Measurements from ENCODE around the gene ZNF570. TPM values are rescaled to one million over a fixed set of nuclear protein-coding genes. Genes with fewer than 3 reads are reported as not detected.

The ZNF570 gene
- total RNA-seq, result 1 to 10 TPM; 1.5 to 4.1 (median 2.3) TPM
- polyA plus RNA-seq, result 1 to 10 TPM in 1 of 2 donors, under 1 TPM in 1; 0.76 to 2.1 TPM

GRCh38 chr19:37468961-37469777 is at the start of gene ZNF570:
Gene ZNF570 (plus strand): TSS chr19:37469356. CDS start chr19:37470355, 999 bp downstream.
- Histone ChIP-seq H3K9me3 (no peaks in the 10 kb centered on the region), H3K27ac (peak within 1 kb of the TSS; percentile 73 to 92 (median 88)), H3K27me3 (no peaks in the 10 kb centered on the region), H3K4me1 (peaks cover 0 to 11% (median 7%) of the 10 kb centered on the region in 3 donors), H3K36me3 (no peaks in the 10 kb centered on the region), H3K4me3 (peak within 1 kb of the TSS; percentile 57 to 84 (median 70))
- intact Hi-C loops (cut with DNase I), result no loop called here
- ATAC-seq (peak; percentile 82 to 90 (median 87)), FAIRE-seq (no peak), DNase-seq (peak; percentile 89 to 96 (median 90))
- WGBS, 2 donors, result 0% methylated on average over 63 of the region's 63 CpGs
- TF ChIP-seq, protein P1, sequence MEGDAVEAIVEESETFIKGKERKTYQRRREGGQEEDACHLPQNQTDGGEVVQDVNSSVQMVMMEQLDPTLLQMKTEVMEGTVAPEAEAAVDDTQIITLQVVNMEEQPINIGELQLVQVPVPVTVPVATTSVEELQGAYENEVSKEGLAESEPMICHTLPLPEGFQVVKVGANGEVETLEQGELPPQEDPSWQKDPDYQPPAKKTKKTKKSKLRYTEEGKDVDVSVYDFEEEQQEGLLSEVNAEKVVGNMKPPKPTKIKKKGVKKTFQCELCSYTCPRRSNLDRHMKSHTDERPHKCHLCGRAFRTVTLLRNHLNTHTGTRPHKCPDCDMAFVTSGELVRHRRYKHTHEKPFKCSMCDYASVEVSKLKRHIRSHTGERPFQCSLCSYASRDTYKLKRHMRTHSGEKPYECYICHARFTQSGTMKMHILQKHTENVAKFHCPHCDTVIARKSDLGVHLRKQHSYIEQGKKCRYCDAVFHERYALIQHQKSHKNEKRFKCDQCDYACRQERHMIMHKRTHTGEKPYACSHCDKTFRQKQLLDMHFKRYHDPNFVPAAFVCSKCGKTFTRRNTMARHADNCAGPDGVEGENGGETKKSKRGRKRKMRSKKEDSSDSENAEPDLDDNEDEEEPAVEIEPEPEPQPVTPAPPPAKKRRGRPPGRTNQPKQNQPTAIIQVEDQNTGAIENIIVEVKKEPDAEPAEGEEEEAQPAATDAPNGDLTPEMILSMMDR (IDR thresholded peaks at IDR 0.05), result no peak

DNA sequence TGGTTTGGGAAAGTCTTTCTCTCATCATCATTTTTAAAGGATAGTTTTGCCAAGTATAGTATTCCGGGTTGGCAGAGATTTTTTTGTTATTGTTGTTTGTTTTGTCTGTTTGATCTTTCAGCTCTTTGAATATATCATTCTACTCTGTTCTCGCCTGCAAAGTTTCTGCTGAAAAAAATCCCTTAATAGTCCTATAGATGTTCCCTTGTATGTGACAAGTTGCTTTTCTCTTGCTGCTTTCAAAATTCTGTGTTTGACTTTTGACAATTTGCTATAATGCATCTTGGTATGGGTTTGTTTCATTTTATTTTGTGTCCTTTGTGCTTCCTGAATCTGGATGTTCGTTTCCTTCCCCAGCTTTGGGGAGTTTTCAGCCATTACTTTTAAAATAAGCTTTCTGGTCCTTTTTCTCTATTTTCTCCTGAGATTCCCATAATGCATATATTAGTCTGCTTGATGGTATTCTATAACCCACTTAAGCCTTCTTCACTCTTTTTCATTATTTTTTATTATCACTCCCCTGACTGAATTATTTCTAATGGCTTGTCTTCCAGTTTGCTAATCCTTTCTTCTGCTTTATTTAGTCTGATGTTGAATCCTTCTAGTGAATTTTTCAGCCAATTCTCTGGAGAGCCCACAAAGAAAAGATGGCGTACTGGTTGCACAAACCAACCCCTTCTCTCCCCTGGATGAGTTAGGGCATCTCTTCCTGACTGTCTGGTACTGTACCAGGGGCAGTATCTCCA is 16.5 kb upstream of the ZNF570 start:
- no peak overlapping the region for H3K4me3 ChIP-seq
- 93 to 98% methylated on average over 4 of the region's 4 CpGs for WGBS, 2 donors
- TF ChIP-seq, protein P1 (IDR thresholded peaks at IDR 0.05), result no peak
- H3K4me1 ChIP-seq, result no peaks in the 10 kb centered on the region
- intact Hi-C loops (cut with DNase I), result loop anchor here in 1 of 3 donors (10.0 kb wide), 1 partner anchor 568 kb away; no protein-coding TSS in a partner anchor
- DNase-seq (no peak), FAIRE-seq (no peak), ATAC-seq (no peak)
- H3K27ac ChIP-seq, result no peak overlapping the region
- H3K36me3 ChIP-seq, result no peaks in the 10 kb centered on the region
- no peaks in the 10 kb centered on the region for H3K27me3 ChIP-seq
- peaks cover 0 to 24% (median 7%) of the 10 kb centered on the region in 4 donors for H3K9me3 ChIP-seq

GRCh38 chr19:37466277-37466797 is 2.8 kb upstream of the ZNF570 start:
- FAIRE-seq, result no peak
- Histone ChIP-seq H3K9me3 (no peaks in the 10 kb centered on the region), H3K4me1 (peaks cover 0 to 11% (median 7%) of the 10 kb centered on the region in 3 donors), H3K27ac (peak overlapping the region; percentile 56 to 82 (median 68)), H3K27me3 (no peaks in the 10 kb centered on the region), H3K4me3 (peak overlapping the region; percentile 70 to 91 (median 78)), H3K36me3 (peaks cover 0 to 4% (median 0%) of the 10 kb centered on the region in 3 donors)
- 23 to 28% methylated on average over 25 of the region's 25 CpGs for WGBS, 2 donors
- no peak for DNase-seq
- TF ChIP-seq, protein P1 (IDR thresholded peaks at IDR 0.05), result no peak
- no peak for ATAC-seq
- intact Hi-C loops (cut with DNase I), result no loop called here

GRCh38 chr19:37466798-37467607 is 2.2 kb upstream of the ZNF570 start, which contains the start of gene ZNF569:
Gene ZNF569 (minus strand): TSS chr19:37467444. CDS start chr19:37444921, 22,523 bp downstream.
- 0% methylated on average over 62 of the region's 62 CpGs for WGBS, 2 donors
- peak; percentile 23 for FAIRE-seq
- intact Hi-C loops (cut with DNase I), result no loop called here

More at GRCh38 chr19:37466798-37467607, 2.2 kb upstream of the ZNF570 start, which contains the start of gene ZNF569:
- TF ChIP-seq, protein P1 (IDR thresholded peaks at IDR 0.05), result no peak
- Histone ChIP-seq H3K27ac (peak within 1 kb of the TSS; percentile 56 to 85 (median 68)), H3K4me3 (peak within 1 kb of the TSS; percentile 70 to 91 (median 78)), H3K4me1 (peaks cover 0 to 11% (median 7%) of the 10 kb centered on the region in 3 donors), H3K36me3 (peaks cover 0 to 4% (median 0%) of the 10 kb centered on the region in 3 donors), H3K27me3 (no peaks in the 10 kb centered on the region), H3K9me3 (no peaks in the 10 kb centered on the region)
- ATAC-seq (peak; percentile 86 to 93 (median 88)), DNase-seq (peak; percentile 86 to 94 (median 90))

All from pancreas (tissue), 10 donors.